Neural cell (in vitro differentiated cells): Measurements from ENCODE around the gene CLDND2. TPM values are rescaled to one million over a fixed set of nuclear protein-coding genes. Genes with fewer than 3 reads are reported as not detected.

Source experiments
- H2AFZ ChIP-seq: fragments of 200-600, 300-800 bp; sonication (generic), shearing (Covaris generic); 2 replicates; pipeline ENCODE4 v1.6.0; 2014; ENCODE audit warnings: low read depth, mild to moderate bottlenecking, antibody characterized with exemption, low read length, moderate library complexity
- H3F3A ChIP-seq: fragments of 200-600 bp; shearing (Covaris generic); 2 replicates; pipeline ENCODE4 v1.6.1; 2016; ENCODE audit warnings: mild to moderate bottlenecking, moderate library complexity, mixed read lengths, antibody characterized with exemption, low read length; ENCODE audit not compliant: insufficient read depth, poor library complexity, severe bottlenecking
- H3K27ac ChIP-seq: fragments of 200-600, 300-800 bp; sonication (generic), shearing (Covaris generic); 2 replicates; pipeline ENCODE4 v1.5.1; 2014; ENCODE audit warnings: mild to moderate bottlenecking, low read length, moderate library complexity
- H3K27me3 ChIP-seq: fragments of 300-800, 200-600 bp; sonication (generic), shearing (Covaris generic); 2 replicates; pipeline ENCODE4 v1.6.0; 2014; ENCODE audit warnings: mild to moderate bottlenecking, low read depth, low read length, moderate library complexity; ENCODE audit not compliant: insufficient read depth
- H3K36me3 ChIP-seq: fragments of 300-800, 200-600 bp; sonication (generic), shearing (Covaris generic); 2 replicates; pipeline ENCODE4 v1.5.1; 2014; ENCODE audit warnings: mild to moderate bottlenecking, antibody characterized with exemption, low read length, moderate library complexity; ENCODE audit not compliant: insufficient read depth
- H3K4me2 ChIP-seq: fragments of 300-800, 200-600 bp; sonication (generic), shearing (Covaris generic); 2 replicates; pipeline ENCODE4 v1.6.0; 2014; ENCODE audit warnings: mild to moderate bottlenecking, low read length
- H3K4me3 ChIP-seq: fragments of 300-800, 200-600 bp; sonication (generic), shearing (Covaris generic); 2 replicates; pipeline ENCODE4 v1.5.1; 2014; ENCODE audit warnings: mild to moderate bottlenecking, low read length, moderate library complexity
- H3K79me2 ChIP-seq: fragments of 200-600 bp; shearing (Covaris generic); replicated peaks from 2 replicates; pipeline ENCODE4 v1.6.0; 2014; ENCODE audit warnings: mild to moderate bottlenecking, low read length, moderate library complexity; ENCODE audit not compliant: insufficient read depth
- H3K9ac ChIP-seq: fragments of 300-800, 200-600 bp; sonication (generic), shearing (Covaris generic); 2 replicates; pipeline ENCODE4 v1.6.1; 2016; ENCODE audit warnings: mild to moderate bottlenecking, low read length, mixed read lengths
- H3K9me2 ChIP-seq: fragments of 200-600 bp; shearing (Covaris generic); 2 replicates; pipeline ENCODE4 v1.6.1; 2016; ENCODE audit warnings: mild to moderate bottlenecking, low read length, mixed read lengths; ENCODE audit not compliant: insufficient read depth
- H3K9me3 ChIP-seq: fragments of 200-600, 300-800 bp; sonication (generic), shearing (Covaris generic); 2 replicates; pipeline ENCODE4 v1.6.1; 2016; ENCODE audit warnings: mild to moderate bottlenecking, mixed run types, low read length, moderate library complexity, mixed read lengths
- H4K20me1 ChIP-seq: fragments of 200-600 bp; shearing (Covaris generic); 2 replicates; pipeline ENCODE4 v1.6.1; 2016; ENCODE audit warnings: mild to moderate bottlenecking, mixed run types; ENCODE audit not compliant: insufficient read depth
- CTCF ChIP-seq: fragments of 450-650 bp; IDR thresholded peaks from 2 replicates; pipeline ENCODE4 v1.5.1; 2014; ENCODE audit warnings: antibody characterized with exemption, mild to moderate bottlenecking, moderate library complexity; ENCODE audit not compliant: poor library complexity, severe bottlenecking
- EP300 ChIP-seq: fragments of 450-650 bp; conservative IDR thresholded peaks from 2 replicates; pipeline ENCODE4 v1.6.1; 2014; ENCODE audit warnings: antibody characterized with exemption, mild to moderate bottlenecking, moderate library complexity; ENCODE audit not compliant: poor library complexity, severe bottlenecking
- EZH2 ChIP-seq: fragments of 200-600, 300-800 bp; shearing (Covaris generic), sonication (generic); IDR thresholded peaks from 2 replicates; pipeline ENCODE4 v1.6.1; 2014; ENCODE audit warnings: antibody characterized with exemption, low read length, borderline replicate concordance, mild to moderate bottlenecking; ENCODE audit not compliant: insufficient read depth, poor library complexity, severe bottlenecking
- MXI1 ChIP-seq: fragments of 450-650 bp; conservative IDR thresholded peaks from 2 replicates; pipeline ENCODE4 v1.6.1; 2014; ENCODE audit warnings: antibody characterized with exemption, mild to moderate bottlenecking; ENCODE audit not compliant: poor library complexity, severe bottlenecking
- POLR2AphosphoS5 ChIP-seq: IDR thresholded peaks from 2 replicates; pipeline ENCODE4 v1.6.1; 2012
- RAD21 ChIP-seq: fragments of 450-650 bp; conservative IDR thresholded peaks from 2 replicates; pipeline ENCODE4 v1.6.1; 2014; ENCODE audit warnings: antibody characterized with exemption, mild to moderate bottlenecking, moderate library complexity
- SMC3 ChIP-seq: fragments of 450-650 bp; conservative IDR thresholded peaks from 2 replicates; pipeline ENCODE4 v1.6.1; 2014; ENCODE audit warnings: antibody characterized with exemption, mild to moderate bottlenecking, moderate library complexity; ENCODE audit not compliant: poor library complexity
- TAF1 ChIP-seq: IDR thresholded peaks from 2 replicates; pipeline ENCODE4 v1.6.1; 2012; ENCODE audit warnings: low read depth
- polyA plus RNA-seq: library from polyadenylated mRNA; depleted of rRNA; stranded (reverse); fragments of >200 nt; gene quantifications from 2 replicates; pipeline ENCODE4 v1.2.3, GENCODE V29; 2014
- TF ChIP-seq, protein P1 (sequence below): IDR thresholded peaks from 2 replicates; pipeline ENCODE4 v1.6.1; 2012; ENCODE audit warnings: borderline replicate concordance

Gene CLDND2
- polyA plus RNA-seq, 1 donor from 2014 or later = not detected

GRCh38 chr19:51341976-51342580 lies 26.7 kb downstream of the CLDND2 start, which contains the start of gene VSIG10L:
Gene VSIG10L, minus strand, starts transcription at chr19:51342139. Its CDS starts 15 bp downstream, at chr19:51342124.
- no peak within 1 kb of the TSS for H3K27ac ChIP-seq

DNA sequence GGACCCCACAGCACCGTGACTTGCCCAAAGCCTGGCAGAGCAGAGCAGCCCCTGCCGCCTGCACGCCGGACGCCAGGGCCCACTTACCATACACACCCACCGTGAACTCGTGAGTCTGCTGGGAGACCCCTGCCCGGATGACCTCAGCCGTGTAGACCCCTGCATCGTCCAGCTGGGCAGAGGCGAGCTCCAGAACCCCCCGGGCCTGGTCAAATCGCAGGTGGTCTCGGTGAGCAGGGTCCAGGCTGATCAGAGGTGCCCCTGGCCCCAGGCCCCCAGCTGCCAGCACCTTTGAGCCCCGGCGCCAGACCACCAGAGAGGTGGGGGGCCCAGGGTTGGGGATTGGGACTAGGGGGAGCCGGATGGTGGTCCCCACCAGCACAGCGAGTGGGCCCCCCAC lies 27.7 kb downstream of the CLDND2 start:
- Histone ChIP-seq H3K27ac (no peak overlapping the region), H3K9ac (peak overlapping the region; percentile 68), H3K27me3 (peaks cover 5% of the 10 kb centered on the region), H3K36me3 (no peaks in the 10 kb centered on the region), H3F3A (no peaks in the 10 kb centered on the region), H3K4me2 (no peak overlapping the region), H3K79me2 (no peaks in the 10 kb centered on the region), H3K9me3 (no peaks in the 10 kb centered on the region), H3K4me3 (no peak overlapping the region), H2AFZ (no peak overlapping the region), H4K20me1 (no peaks in the 10 kb centered on the region), H3K9me2 (no peaks in the 10 kb centered on the region)
- TF ChIP-seq CTCF (no peak), TAF1 (no peak), MXI1 (no peak), EZH2 (no peak), RAD21 (no peak), POLR2AphosphoS5 (no peak), EP300 (no peak), SMC3 (no peak)
- TF ChIP-seq, protein P1, sequence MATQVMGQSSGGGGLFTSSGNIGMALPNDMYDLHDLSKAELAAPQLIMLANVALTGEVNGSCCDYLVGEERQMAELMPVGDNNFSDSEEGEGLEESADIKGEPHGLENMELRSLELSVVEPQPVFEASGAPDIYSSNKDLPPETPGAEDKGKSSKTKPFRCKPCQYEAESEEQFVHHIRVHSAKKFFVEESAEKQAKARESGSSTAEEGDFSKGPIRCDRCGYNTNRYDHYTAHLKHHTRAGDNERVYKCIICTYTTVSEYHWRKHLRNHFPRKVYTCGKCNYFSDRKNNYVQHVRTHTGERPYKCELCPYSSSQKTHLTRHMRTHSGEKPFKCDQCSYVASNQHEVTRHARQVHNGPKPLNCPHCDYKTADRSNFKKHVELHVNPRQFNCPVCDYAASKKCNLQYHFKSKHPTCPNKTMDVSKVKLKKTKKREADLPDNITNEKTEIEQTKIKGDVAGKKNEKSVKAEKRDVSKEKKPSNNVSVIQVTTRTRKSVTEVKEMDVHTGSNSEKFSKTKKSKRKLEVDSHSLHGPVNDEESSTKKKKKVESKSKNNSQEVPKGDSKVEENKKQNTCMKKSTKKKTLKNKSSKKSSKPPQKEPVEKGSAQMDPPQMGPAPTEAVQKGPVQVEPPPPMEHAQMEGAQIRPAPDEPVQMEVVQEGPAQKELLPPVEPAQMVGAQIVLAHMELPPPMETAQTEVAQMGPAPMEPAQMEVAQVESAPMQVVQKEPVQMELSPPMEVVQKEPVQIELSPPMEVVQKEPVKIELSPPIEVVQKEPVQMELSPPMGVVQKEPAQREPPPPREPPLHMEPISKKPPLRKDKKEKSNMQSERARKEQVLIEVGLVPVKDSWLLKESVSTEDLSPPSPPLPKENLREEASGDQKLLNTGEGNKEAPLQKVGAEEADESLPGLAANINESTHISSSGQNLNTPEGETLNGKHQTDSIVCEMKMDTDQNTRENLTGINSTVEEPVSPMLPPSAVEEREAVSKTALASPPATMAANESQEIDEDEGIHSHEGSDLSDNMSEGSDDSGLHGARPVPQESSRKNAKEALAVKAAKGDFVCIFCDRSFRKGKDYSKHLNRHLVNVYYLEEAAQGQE = no peak

More at GRCh38 chr19:51341976-51342580, 26.7 kb downstream of the CLDND2 start, which contains the start of gene VSIG10L:
- Histone ChIP-seq H3K27me3 (peaks cover 5% of the 10 kb centered on the region), H3K9ac (peak within 1 kb of the TSS; percentile 68), H3K79me2 (no peaks in the 10 kb centered on the region), H3F3A (no peaks in the 10 kb centered on the region), H3K36me3 (no peaks in the 10 kb centered on the region), H3K4me2 (no peak within 1 kb of the TSS), H2AFZ (no peak within 1 kb of the TSS), H3K4me3 (no peak within 1 kb of the TSS), H4K20me1 (no peaks in the 10 kb centered on the region), H3K9me3 (no peaks in the 10 kb centered on the region), H3K9me2 (no peaks in the 10 kb centered on the region)
- TF ChIP-seq EP300 (no peak), POLR2AphosphoS5 (no peak), RAD21 (no peak)
